SK-N-SH (cell line): ENCODE measurements around the gene FTCD. TPM values are rescaled to one million over a fixed set of nuclear protein-coding genes. Genes with fewer than 3 reads are reported as not detected.
A peak's percentile ranks its signal among the peaks of the same experiment; 100 is the strongest.

Source experiments
- CTCF ChIA-PET: fragments of 300-600, 350-600 bp; formaldehyde crosslinking; extraction: SDS; loops from one replicate; lab custom pipeline; 2021; lab: Yijun Ruan, JAX
- POLR2A ChIA-PET: fragments of 350-600 bp; sonication (Branson Sonifier 250); formaldehyde crosslinking; extraction: SDS; loops from one replicate; lab custom pipeline; 2020; ENCODE audit warnings: antibody characterized with exemption, inconsistent platforms; lab: Yijun Ruan, JAX
- DNase-seq: peaks from one replicate; pipeline ENCODE4 v3.0.0; 2012
- H2AFZ ChIP-seq: fragments of 200-600 bp; sonication (generic); 2 replicates; pipeline ENCODE4 v1.8.1; 2016; ENCODE audit warnings: antibody characterized with exemption, mild to moderate bottlenecking, low read depth
- H3F3A ChIP-seq: fragments of 200-600 bp; sonication (generic); replicated peaks from 2 replicates; pipeline ENCODE3; 2016; ENCODE audit warnings: antibody characterized with exemption, mild to moderate bottlenecking; ENCODE audit not compliant: insufficient read depth
- H3K27ac ChIP-seq, 2 experiments: fragments of 200-500 bp in 1 of 2; fragments of 200-600 bp in 1 of 2; sonication (Bioruptor generic) in 1 of 2; sonication (generic), shearing (Covaris generic) in 1 of 2; 2 replicates each; pipeline versions ENCODE4 v1.5.1 to v1.6.1; 2014 to 2016; ENCODE audit warnings: low read depth in 2 of 2, inconsistent platforms in 1 of 2, low read length in 1 of 2, mild to moderate bottlenecking in 1 of 2, mixed read lengths in 1 of 2
- H3K27me3 ChIP-seq: fragments of 200-600 bp; sonication (generic), shearing (Covaris generic); 2 replicates; pipeline ENCODE4 v1.6.1; 2016; ENCODE audit warnings: mixed run types; ENCODE audit not compliant: insufficient read depth
- H3K36me3 ChIP-seq, 2 experiments: fragments of 200-500 bp in 1 of 2; fragments of 200-600 bp in 1 of 2; sonication (Bioruptor generic) in 1 of 2; sonication (generic) in 1 of 2; replicated peaks in 1 of 2; 2 replicates each; pipeline versions ENCODE3 to v1.5.1; 2014 to 2016; ENCODE audit warnings: low read length in 1 of 2, mild to moderate bottlenecking in 1 of 2; ENCODE audit not compliant: insufficient read depth in 2 of 2, control insufficient read depth in 1 of 2
- H3K4me1 ChIP-seq, 2 experiments: fragments of 200-500 bp in 1 of 2; fragments of 200-600 bp in 1 of 2; sonication (Bioruptor generic) in 1 of 2; sonication (generic), shearing (Covaris generic) in 1 of 2; 2 replicates each; pipeline versions ENCODE4 v1.5.1 to v1.6.1; 2014 to 2016; ENCODE audit warnings: low read depth in 1 of 2, low read length in 1 of 2, mixed run types in 1 of 2; ENCODE audit not compliant: insufficient read depth in 2 of 2, control insufficient read depth in 1 of 2
- H3K4me2 ChIP-seq: fragments of 200-600 bp; sonication (generic), shearing (Covaris generic); 2 replicates; pipeline ENCODE4 v1.6.1; 2017; ENCODE audit warnings: mixed run types
- H3K4me3 ChIP-seq, 2 experiments: fragments of 200-500 bp in 1 of 2; fragments of 200-600 bp in 1 of 2; sonication (Bioruptor generic) in 1 of 2; sonication (generic), shearing (Covaris generic) in 1 of 2; 2 replicates each; pipeline versions ENCODE4 v1.5.1 to v1.8.1; 2014 to 2016; ENCODE audit warnings: low read depth in 2 of 2, inconsistent platforms in 1 of 2, low read length in 1 of 2, mild to moderate bottlenecking in 1 of 2, mixed read lengths in 1 of 2, moderate library complexity in 1 of 2
- H3K79me2 ChIP-seq: fragments of 200-600 bp; sonication (generic); 2 replicates; pipeline ENCODE4 v1.8.1; 2017; ENCODE audit warnings: mild to moderate bottlenecking; ENCODE audit not compliant: insufficient read depth
- H3K9ac ChIP-seq: fragments of 200-600 bp; sonication (generic); 2 replicates; pipeline ENCODE4 v1.6.1; 2017; ENCODE audit warnings: mixed run types
- H3K9me2 ChIP-seq: fragments of 200-600 bp; sonication (generic); 2 replicates; pipeline ENCODE4 v1.6.1; 2017; ENCODE audit warnings: mixed run types
- H3K9me3 ChIP-seq: fragments of 200-600 bp; sonication (generic); 2 replicates; pipeline ENCODE4 v1.6.1; 2017; ENCODE audit warnings: mixed run types, mild to moderate bottlenecking, moderate library complexity
- H4K20me1 ChIP-seq: fragments of 200-600 bp; sonication (generic); 2 replicates; pipeline ENCODE4 v1.6.1; 2017; ENCODE audit warnings: mild to moderate bottlenecking, mixed run types; ENCODE audit not compliant: insufficient read depth
- ELF1 ChIP-seq: IDR thresholded peaks from 2 replicates; pipeline ENCODE4 v1.4.0; 2012
- EP300 ChIP-seq, 2 experiments: IDR thresholded peaks; 2 replicates each; pipeline versions ENCODE4 v1.4.0 to v1.6.1; 2012; ENCODE audit warnings: borderline replicate concordance in 1 of 2, low read depth in 1 of 2, low read length in 1 of 2
- POLR2AphosphoS5 ChIP-seq: IDR thresholded peaks from 2 replicates; pipeline ENCODE4 v1.6.1; 2012; ENCODE audit warnings: low read depth, low read length
- REST ChIP-seq: IDR thresholded peaks from 2 replicates; pipeline ENCODE4 v1.6.1; 2012; ENCODE audit warnings: mild to moderate bottlenecking, low read depth, low read length, moderate library complexity
- RXRA ChIP-seq: IDR thresholded peaks from 2 replicates; pipeline ENCODE4 v1.4.0; 2012; ENCODE audit warnings: low read depth, mild to moderate bottlenecking, borderline replicate concordance
- SMC3 ChIP-seq: IDR thresholded peaks from 2 replicates; pipeline ENCODE4 v1.6.1; 2012; ENCODE audit warnings: low read depth, low read length, improper control_type of control experiment
- TCF12 ChIP-seq: IDR thresholded peaks from 2 replicates; pipeline ENCODE4 v1.4.0; 2012
- WGBS: methylation state at CpG from one replicate; pipeline ENCODE4 v1.1.6; 2017; ENCODE audit warnings: low lambda C conversion rate; 5-methylcytosine and 5-hydroxymethylcytosine counted together
- polyA plus RNA-seq, 3 experiments: library from polyadenylated mRNA; depleted of rRNA; stranded (reverse); fragments of >200 nt; gene quantifications; 2 replicates each; pipeline ENCODE4 v1.2.3, GENCODE V29; 2012

Gene FTCD
- polyA plus RNA-seq, 1 of the 3 experiments (the other 2 are of a cell fraction), result 0.33 TPM

GRCh38 chr21:46163380-46163779, 8.0 kb upstream of the FTCD start:
- Histone ChIP-seq H3K4me3 (no peak overlapping the region), H3K79me2 (no peaks in the 10 kb centered on the region), H3K4me2 (no peak overlapping the region), H3K4me1 (no peaks in the 10 kb centered on the region), H3K9ac (no peak overlapping the region), H3K9me2 (no peaks in the 10 kb centered on the region; the same call in 1 of the 2 replicates), H4K20me1 (no peaks in the 10 kb centered on the region), H3F3A (no peaks in the 10 kb centered on the region), H2AFZ (no peak overlapping the region), H3K36me3 (no peaks in the 10 kb centered on the region), H3K27me3 (no peaks in the 10 kb centered on the region), H3K27ac (no peak overlapping the region), H3K9me3 (no peaks in the 10 kb centered on the region)
- ChIA-PET POLR2A (no interaction called here), CTCF (interaction anchor here (0.6 to 1.3 kb wide), 3 partner anchors 17 to 1327 kb away, joined by 3 to 5 read pairs (median 3); no protein-coding TSS in a partner anchor)
- no peak for DNase-seq
- no peak for TF ChIP-seq POLR2AphosphoS5
- TF ChIP-seq SMC3, result no peak
- no peak for TF ChIP-seq EP300 (IDR thresholded peaks at IDR 0.05; ENCODE audit: borderline replicate concordance in 1 of 2, low read depth in 1 of 2, low read length in 1 of 2)
- no peak for TF ChIP-seq REST
- 88% methylated on average over 4 of the region's 4 CpGs for WGBS

- peak; percentile 30 for DNase-seq
- Histone ChIP-seq H3K79me2 (no peaks in the 10 kb centered on the region), H3K4me1 (no peaks in the 10 kb centered on the region), H3K9me2 (no peaks in the 10 kb centered on the region; the same call in 1 of the 2 replicates), H3K9me3 (no peaks in the 10 kb centered on the region), H4K20me1 (no peaks in the 10 kb centered on the region), H2AFZ (no peak overlapping the region), H3K36me3 (no peaks in the 10 kb centered on the region), H3K27me3 (no peaks in the 10 kb centered on the region), H3F3A (no peaks in the 10 kb centered on the region), H3K9ac (no peak overlapping the region), H3K27ac (no peak overlapping the region), H3K4me3 (no peak overlapping the region), H3K4me2 (no peak overlapping the region)
- ChIA-PET POLR2A (no interaction called here), CTCF (interaction anchor here (0.8 kb wide), 1 partner anchor 15 kb away, joined by 3 read pairs; no protein-coding TSS in a partner anchor)
- no peak for TF ChIP-seq TCF12
- no peak for TF ChIP-seq ELF1
- TF ChIP-seq RXRA, result no peak
- WGBS, result 89% methylated on average over 35 of the region's 72 CpGs
These were observed 6.5 kb upstream of the FTCD start for GRCh38 chr21:46161633-46162592.
